HG03521 (cell line): ENCODE measurements around the gene FUOM.

Source experiments
- ATAC-seq: cut with Tn5 transposase; IDR thresholded peaks from one replicate; pipeline ENCODE4 v1.9.1; 2021; ENCODE audit warnings: mild to moderate bottlenecking, moderate library complexity; ENCODE audit not compliant: unreplicated experiment

Gene FUOM

DNA sequence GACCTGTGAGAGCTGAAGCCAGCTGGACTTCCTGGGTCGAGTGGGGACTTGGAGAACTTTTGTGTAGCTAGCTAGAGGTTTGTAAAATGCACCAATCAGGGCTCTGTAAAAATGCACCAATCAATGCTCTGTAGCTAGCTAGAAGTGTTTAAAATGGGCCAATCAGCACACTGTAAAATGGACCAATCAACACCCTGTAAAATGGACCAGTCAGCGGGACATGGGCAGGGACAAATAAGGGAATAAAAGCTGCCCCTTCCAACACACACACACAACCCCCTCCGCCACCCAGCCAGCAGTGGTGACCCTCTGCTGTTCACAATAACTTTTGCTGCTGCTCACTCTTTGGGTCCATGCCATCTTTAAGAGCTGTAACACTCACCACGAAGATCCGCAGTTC is 42.0 kb downstream of the FUOM start:
- no peak for ATAC-seq

DNA sequence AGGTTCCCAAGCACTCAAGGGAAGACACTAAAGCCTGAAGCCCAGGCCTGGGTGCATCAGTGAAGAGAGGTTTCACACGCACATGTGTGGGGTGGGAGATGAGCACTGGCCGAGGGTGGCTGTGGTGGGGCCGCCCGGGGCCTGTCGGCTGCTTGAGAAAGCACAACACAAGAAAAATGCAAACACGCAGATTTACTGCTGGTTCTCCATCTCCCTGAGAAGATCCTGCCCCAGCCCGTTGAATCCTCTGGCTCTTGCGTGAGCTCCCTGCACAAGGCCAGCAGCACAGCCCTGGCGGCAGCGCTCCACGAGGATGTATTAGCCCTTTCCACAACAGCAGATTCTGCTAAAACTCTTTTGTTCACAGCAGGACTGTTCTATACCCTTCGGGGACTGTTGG is 42.9 kb downstream of the FUOM start:
- ATAC-seq: no peak

DNA sequence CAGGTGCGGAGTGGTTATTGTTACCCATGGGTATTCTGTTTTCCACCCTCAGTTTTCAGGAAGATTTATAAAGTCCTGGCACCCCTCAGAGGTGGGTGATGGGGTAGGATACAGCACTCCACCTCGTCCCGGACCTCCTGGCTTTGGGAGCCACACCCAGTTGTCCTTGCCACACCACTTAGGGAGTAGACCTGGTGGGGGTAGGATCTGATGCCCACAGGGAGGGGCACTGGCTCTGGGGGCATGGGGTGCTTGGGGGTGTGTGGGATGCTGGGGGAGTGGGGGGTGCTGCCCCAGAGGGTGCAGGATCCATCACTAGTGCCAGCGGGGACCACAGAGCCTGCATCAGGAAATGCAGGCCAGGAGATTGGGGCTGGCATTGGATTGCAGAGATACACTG is 44.6 kb downstream of the FUOM start:
- ATAC-seq: no peak

DNA sequence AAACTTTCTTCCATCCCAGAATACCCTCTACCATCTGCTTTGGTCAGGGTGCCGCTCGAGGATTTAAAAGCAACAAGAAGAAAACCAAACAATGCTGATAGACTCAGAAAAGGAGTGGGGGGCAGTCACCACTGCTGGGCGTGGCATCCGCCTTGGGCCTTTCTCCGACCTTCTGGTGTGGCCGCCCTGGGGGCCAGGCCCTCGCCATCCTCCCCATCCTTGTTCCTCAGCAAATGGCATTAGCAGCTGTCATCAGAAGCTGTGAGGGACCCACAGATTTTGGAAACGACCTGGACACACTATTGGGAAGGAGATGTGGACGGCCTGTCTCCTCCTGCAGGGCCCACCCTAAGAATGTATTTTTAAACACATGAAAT is 45.1 kb downstream of the FUOM start:
- no peak for ATAC-seq

- no peak for ATAC-seq
Observed at GRCh38 chr10:133312016-133312768, 45.6 kb downstream of the FUOM start.

- no peak for ATAC-seq
Observed at GRCh38 chr10:133311570-133311969, 46.2 kb downstream of the FUOM start.

- ATAC-seq: no peak
Observed at GRCh38 chr10:133310789-133311188, 47.0 kb downstream of the FUOM start.

- no peak for ATAC-seq
Observed at GRCh38 chr10:133310399-133310755, 47.4 kb downstream of the FUOM start.

- no peak for ATAC-seq
Observed at GRCh38 chr10:133309720-133310398, 48.0 kb downstream of the FUOM start.

- peak; percentile 72 for ATAC-seq
Observed at GRCh38 chr10:133309100-133309719, 48.6 kb downstream of the FUOM start.

DNA sequence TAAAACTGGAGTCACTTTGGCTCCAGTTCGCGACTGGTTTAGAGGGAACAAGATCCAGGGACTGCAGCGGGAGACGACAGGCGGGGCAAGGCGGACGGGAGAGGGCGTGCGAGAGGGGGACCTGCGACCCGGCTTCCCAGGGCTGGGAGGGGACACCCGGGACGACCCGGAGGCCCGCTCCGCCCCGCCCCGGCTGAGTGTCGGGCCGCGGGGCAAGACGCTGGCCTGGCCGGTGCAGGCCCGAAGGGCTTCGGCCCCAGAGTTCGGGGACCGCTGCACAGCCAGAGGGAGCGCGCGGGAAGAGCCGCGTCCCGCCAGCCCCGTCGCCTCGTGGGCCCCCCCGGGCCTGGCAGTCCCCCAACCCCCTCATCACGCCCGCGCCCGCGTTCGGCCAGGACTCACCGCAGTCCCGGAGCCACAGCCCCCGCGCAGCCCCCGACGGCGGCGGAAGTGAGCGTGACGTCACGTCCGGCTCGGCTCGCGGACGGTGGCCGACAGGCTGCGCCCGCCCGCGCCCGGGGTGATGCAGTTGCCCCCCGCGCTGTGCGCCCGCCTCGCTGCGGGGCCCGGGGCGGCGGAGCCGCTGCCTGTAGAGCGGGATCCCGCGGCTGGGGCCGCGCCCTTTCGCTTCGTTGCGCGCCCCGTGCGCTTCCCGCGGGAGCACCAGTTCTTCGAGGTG is 49.3 kb downstream of the FUOM start, which contains the start of the genes TUBGCP2 and ZNF511:
TUBGCP2 (minus strand) TSS at position 452 of the 679 bp plus-strand sequence. CDS start 5,931 bp downstream, outside the sequence.
ZNF511 (plus strand) TSS at position 494 of the 679 bp plus-strand sequence; CDS start at position 524, 30 bp downstream.
- peak; percentile 66 for ATAC-seq

DNA sequence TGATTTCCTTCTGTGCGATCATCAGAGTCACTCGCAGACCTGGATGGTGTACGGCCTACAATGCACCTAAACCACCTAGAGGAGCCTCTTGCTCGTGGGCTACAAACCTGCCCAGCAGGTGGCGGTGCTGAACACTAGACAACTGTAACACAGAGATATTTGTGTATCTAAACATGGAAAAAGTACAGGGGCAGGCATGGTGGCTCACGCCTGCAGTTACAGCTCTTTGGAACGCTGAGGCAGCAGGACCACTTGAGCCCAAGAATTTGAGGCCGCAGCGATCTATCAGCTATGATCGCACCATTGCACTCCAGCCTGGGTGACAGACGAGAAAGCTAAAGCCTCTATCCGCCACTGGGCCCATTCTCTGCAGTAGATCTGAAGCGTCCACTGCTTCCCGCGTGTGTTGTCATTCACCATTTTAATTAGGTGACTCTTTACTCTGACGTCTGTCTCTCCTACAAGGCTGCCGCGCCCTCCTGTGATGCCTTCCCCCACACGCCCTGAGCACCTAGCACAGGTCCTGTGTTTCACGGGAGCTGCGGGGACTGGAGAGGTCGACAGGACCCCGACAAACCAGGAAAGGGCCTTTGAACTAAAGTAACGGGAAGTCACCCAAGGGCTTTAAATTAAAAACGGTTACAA is 49.9 kb downstream of the FUOM start:
- ATAC-seq: no peak

DNA sequence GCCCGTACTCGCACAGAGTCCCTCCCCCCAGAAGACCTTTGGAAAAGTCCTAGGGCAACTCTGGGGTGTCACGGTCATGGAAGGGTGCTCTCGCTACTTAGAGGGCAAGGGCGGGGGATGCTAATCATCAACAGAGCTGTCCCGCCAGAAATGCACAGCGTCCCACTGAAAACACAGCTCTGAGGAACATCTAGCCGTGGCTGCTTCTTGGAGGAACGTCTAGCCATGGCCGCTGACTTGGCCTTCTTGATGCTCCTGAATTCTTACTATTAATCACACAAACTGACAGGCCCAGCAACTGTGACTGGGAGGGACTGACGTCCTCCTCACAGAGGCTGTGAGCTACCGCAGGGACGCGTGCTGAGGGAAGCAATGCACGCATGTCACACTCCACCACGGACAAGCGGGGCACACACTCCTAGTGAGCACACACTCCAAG is 50.9 kb downstream of the FUOM start:
- no peak for ATAC-seq

DNA sequence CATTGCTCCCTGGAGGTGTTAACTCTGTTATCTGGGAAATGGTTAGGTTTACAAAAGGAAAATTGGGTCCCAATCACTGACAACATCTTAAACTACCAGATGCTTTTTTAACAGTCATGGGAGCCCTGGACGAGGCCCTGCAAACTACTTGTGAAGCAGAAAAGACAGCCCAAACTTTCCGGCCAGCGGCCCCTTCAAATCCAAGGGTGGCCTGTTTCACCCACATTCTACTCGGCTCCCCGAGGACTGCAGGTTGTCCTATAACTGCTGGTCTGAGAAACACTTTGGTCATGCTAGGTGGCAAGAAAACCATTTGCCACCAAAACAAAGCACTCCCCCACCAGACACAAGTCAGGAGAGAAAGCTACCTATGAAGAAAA is 51.7 kb downstream of the FUOM start:
- no peak for ATAC-seq
